Activated CD4-positive, alpha-beta T cell treated with anti-CD3 and anti-CD28 coated beads, Interleukin-2, Interleukin-6, amounts not matched to agents 100 ng/mL and 50 ng/mL, durations not matched to agents 16 hours and 8 hours (primary cell): Measurements from ENCODE around the gene GOLIM4.
"Not testable (repeated sequence)": the region's sequence is repeated elsewhere in the genome, so short reads cannot be mapped to it uniquely, and the experiment has no call there.

Source experiments
- DNase-seq: peaks from one replicate; pipeline ENCODE4 v3.0.0-alpha.2; 2020

Gene GOLIM4

DNA sequence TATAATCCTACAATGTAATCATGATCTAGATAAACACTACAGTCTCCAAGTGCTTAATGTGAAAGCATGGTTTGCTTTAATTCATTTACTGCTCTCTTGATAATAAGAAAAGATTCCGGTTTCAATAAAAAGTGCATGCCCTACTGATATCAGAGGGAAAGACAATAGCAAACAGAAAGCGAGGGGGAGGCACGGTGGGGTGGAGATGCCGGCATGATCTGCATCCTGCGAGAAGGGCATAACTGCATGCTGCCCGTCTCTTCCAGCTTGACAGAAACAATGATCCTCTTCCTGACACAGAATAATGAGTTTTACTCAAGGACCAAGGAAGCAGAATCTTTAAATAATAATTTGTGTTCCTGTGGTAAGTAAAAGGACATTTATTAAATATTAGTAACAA, 51.7 kb downstream of the GOLIM4 start:
- DNase-seq = no peak

DNA sequence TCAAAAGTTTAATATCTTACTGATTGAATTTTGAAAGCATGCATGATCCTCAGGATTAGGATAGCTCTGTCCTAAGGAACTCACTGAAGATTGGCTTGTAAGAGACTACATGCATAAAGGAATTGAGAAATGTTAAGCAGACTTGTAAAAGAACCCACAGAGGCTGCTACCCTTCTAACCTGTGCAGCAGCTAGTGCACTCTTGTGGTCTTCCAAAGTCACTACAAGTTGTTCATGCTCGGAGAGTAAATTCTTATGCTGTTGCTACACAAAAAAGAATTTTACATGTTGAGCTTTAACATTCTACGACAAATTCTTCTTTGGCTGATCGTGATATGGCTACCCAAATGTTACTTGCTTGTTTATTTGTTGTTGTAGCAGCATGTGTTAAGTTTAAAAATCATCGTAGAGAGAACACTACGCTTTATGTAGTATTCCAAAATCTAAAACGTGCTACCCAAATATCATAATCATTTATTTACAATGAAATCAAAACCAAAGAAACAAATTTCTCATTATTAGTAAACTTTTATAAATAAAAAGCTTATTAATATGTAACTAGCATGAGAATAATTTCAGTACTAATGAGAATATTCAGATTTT, 55.0 kb downstream of the GOLIM4 start:
- DNase-seq = peak; percentile 44

DNA sequence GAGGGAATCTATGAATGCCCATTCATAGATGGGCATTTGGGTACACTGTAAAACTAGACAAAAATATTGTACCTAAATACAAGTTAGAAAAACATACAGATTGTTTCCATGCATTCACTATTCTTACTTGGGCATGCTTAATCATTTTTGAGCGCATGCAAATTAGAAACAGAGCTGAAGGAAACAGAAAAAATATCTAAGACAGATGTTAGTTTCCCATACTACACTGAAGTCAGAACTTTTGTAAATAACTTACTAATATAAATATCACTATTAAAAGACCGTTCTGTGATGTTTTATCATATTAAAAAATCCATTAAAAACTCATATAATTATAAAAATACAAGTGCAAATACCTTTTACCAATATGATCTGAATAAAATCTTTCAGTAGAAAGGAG, 58.7 kb downstream of the GOLIM4 start:
- DNase-seq = no peak

DNA sequence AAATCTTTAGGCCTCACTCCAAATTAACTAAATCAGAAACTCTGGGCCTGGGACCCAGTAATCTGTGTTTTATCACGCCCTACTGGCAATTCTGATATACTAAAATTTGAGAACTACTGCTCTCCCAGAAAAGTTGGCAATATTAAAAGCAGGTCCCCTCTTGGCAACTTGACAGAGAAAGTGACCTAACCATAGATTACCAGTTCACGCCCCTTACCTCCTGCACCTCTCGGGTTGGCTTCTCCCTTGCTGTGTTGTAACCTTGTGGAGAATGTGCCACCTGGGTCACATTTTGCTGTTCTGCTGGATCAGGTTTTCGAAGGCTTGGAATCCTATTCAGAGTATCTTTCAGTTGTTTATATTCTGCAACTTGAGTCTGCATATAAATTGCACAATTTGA, 59.1 kb downstream of the GOLIM4 start:
- no peak for DNase-seq

DNA sequence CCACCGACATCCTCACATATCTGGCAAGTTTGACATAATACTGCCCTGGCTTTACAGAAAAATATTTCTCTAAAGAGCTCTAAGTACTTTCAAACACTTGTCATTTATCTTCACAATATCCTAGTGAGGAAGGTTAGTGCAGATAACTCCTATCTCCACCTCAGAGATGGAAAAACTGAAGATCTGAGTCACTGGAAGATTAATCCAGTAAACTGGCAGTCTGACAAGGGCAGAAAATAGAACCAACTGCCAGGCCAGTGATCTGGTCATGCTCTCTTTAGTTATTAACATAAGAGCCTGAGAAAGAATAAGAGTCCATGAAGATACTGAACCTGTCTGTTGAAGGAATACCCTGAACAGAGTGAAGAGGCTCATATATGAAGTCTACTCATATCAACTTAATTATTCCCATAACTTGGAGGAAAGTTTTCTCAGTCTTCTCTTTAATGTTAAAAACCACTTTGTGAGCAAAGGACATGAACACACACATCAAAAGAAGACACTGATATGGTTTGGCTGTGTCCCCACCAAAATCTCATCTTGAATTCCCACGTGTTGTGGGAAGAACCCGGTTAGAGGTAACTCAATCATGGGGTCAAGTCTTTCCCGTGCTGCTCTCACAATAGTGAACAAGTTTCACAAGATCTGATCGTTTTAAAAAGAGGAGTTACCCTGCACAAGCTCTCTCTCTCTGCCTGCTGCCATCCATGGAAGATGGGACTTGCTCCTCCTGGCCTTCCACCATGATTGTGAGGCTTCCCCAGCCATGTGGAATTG, 61.4 kb downstream of the GOLIM4 start:
- no peak for DNase-seq

DNA sequence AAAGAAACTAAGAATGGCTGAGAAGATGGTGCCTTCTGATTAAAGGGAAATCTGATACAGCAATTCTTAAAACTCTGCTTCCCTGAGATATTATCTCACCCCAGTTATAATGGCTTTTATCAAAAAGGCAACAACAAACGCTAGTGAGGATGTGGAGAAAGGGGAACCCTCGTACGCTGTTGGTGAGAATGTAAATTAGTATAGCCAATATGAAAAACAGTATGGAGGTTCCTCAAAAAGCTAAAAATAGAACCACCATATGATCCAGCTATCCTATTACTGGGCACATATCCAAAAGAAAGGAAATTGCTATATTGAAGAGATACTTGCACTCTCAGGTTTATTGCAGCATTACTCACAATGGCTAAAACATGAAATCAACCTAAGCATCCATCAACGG, 65.1 kb downstream of the GOLIM4 start:
- no peak for DNase-seq

DNA sequence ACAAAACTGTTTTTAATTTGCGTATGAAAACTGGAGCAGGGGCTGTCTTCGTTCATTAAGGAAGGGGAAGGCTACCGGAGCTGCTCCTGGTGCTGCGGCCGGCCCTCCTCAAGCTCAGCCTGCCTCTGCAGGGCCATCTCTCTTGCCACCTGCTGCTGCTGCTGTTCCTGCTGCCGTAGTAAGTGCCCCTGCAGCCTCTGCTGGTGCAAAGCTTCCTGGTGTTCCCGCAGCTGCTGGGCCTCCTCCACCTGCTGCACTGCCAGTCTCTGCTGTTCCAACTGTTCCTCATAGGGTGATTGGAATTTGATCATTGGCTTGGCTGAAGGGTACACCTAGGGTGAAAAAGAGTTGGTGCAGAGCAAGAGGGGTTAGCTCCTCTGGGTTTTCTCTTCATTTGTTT, 66.0 kb downstream of the GOLIM4 start:
- DNase-seq = no peak

DNA sequence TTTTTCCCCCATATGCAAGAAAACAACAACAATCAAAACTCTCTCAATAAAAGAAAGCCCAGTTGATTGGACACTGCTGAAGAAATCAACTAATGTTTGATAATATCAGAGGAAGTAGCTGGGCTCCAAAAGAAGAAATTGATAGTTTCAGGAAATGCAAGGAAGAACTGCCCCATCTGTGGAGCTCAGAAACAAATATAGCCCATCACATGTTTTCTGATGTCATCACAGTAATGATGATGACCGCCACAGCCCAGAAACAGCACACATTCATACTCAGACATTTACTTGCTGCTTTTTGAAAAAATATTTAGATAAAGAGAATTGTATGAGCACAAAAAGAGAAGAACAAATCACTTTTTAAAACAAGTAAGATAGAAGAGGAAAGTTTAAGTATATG, 67.6 kb downstream of the GOLIM4 start:
- DNase-seq = no peak

DNA sequence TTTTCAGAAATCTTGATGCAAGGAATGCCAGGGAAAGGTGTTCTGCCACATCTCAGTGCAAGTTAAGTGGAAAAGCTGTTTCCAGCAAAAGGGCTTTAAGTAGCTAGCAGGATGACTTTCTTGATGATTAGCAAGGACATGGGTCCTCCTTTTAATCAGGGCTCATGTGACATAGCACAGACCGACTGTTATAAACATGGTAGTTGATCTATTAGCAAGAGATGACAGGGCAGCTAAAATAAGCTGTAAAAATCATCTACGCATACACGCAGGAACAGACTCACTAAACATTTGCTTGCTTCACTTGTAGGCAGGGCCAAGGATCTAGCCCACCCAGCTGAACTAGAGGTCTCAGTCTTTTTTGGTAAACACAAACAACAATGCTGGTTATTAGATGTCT, 69.0 kb downstream of the GOLIM4 start:
- no peak for DNase-seq

DNA sequence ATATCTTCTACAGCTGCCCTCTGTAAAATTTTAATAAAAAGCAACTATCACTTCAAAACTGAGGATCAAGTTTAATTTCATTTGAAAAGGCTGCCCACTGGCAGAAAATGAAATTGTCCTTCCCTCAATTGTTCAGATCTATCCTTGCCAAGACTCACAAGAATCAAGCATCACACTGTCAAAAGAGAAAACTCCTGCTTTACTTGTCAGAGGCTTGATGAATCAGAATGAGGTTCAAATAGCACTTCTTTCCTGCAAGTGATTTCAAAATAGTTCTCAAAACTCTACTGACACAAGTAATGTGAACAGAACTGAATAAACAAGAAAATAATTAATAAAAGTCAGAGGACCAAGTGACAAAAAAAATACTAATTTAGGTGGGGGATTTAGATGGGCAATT, 70.6 kb downstream of the GOLIM4 start:
- DNase-seq = peak; percentile 11

DNA sequence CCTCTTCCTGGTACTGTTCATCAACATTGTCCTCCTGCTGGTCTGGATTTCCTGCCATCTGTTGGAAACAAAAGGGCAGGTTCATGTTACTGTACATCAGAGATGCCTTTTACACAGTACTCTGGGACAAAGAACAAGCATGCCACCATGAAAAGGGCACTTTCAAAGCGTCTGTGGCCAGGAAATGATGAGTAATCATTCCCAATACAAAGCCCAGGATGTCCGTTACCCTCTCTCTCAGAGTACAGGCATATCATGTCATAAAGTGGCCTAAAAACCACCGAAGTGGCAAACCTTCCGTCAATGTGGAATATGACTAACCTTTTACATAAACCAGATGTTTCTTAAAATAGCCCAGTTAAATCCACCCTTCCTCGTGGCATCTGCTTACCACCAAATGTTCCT, 71.2 kb downstream of the GOLIM4 start:
- DNase-seq = peak; percentile 81

DNA sequence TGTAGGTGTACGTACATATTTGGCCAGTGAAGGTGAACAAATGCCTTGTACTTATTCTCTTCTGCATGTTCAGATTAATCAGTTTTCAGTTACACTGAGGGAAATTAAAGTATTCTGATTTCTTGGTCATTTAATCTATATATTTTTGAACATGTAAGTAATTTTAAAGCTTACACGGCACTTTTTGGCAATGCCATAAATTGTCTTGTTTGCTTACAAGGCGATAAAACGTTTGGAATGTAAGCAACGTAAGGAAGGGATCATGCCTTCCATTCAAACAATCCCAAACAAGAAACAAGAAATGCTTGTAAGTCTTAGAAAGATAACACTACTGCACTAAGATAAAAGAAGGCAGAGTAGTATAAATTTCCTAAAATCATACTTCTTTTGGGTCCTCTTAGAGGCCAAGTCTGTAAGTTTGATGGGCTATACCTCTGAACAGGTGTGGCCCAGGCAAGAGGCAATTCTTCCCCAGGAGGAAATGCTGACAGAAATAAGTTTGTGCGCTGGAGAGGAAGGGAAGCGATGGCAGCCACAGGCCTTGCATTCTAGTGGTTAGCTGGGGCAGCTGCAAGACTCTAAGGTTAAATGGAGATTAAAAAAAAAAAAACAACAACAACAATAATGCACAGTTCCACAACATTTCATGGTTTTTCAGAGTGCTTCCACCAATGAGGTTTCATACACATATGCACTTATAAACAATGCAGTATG, 73.8 kb downstream of the GOLIM4 start:
- DNase-seq = no peak

DNA sequence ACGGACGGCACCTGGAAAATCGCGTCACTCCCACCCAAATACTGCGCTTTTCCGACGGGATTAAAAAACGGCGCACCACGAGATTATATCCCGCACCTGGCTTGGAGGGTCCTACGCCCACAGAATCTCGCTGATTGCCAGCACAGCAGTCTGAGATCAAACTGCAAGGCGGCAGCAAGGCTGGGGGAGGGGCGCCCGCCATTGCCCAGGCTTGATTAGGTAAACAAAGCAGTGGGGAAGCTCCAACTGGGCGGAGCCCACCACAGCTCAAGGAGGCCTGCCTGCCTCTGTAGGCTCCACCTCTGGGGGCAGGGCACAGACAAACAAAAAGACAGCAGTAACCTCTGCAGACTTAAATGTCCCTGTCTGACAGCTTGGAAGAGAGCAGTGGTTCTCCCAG, 84.4 kb downstream of the GOLIM4 start:
- not testable (repeated sequence) for DNase-seq

DNA sequence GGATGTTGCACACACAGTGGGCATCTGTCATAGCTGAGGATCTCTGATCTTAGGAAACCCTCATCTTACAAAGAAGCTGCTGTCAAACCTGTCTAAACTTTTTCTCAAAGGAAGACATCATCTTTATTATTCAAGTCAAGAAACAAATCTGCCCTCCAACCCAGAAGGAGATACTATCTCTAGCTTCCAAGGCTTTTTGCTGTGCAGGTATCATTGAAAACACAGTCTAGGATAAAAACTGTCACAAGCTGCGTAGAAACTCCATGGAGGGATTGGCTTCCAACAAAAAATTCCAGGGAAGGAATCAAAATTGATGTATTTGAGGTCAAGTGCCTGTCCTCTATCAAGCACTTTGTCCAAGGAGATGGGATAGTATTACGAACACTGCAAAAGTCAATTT, 89.1 kb downstream of the GOLIM4 start:
- no peak for DNase-seq

DNA sequence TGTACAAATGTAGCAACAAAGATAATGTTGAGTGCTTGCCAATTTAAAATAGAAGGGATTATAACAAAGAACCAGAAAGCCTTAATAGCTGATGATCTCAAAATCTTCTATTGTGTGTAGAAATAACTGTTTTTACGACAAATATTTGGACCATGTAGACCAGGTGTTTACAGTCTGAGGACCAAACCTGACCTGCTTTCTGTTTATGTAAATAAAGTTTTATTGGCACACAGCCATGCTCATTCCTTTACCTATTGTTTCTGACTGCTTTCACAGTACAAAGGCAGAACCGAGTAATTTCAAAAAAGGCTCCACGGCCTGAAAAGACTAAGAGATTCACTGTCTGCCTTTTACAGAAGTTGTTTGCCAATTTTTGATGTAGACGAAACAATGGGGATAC, 91.8 kb downstream of the GOLIM4 start:
- no peak for DNase-seq

DNA sequence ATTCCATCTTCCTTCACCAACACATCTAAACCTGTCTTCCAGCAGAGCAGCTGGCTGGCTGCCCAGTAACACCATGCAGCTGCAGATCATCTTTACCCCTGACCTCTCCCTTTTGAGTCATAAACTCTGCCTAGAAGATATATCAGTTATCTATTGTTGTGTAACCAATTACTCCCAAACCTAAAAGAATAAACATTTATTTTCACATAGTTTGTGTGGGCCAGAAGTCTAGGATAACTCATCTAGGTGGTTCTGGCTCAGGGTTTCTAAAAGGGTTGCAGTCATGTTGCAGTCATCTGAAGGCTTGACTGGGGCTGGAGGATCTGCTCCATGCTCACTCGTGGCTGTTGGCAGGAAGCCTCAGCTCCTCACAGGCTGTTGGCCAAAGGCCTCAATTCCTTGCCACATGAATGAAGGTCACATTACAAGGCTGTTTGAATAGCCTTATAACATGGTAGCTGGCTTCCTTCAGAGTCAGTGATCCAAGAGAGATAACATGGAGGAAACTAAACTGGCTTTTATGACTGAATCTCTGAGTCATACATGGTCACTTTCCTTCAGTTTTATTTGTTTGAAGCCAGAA, 92.8 kb downstream of the GOLIM4 start:
- DNase-seq = no peak

DNA sequence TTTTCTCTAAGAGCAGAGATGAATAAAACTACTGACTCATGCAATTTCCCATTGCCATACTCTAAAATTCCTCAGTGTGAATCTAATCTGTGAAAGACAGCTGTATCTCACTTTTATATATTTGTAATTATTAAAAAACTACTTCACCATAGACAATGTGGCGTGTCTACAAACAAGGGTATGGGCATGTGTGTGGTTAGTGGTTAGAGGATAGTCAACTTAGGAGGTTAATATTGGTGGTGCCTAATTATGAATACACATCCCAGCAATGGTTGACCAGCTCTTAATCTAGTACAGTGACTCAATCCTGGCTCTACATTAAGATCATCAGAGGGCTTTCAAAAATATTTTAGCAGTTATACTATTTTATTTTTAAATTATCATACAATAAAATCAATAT, 94.5 kb downstream of the GOLIM4 start:
- no peak for DNase-seq

DNA sequence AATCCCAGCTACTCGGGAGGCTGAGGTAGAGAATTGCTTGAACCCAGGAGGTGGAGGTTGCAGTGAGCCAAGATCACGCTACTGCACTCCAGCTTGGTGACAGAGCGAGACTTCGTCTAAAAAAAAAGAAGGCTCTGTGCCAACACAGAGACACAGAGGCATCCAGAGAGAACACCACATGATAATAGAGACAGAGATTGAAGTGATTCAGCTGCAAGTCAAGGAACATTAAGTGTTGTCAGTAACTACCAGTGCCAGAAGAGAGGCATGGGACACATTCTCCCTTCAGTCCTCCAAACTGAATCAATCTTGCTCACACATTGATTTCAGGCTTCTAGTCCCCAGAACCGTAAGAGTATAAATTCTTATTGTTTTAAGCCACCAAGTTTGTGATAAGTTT, 97.5 kb downstream of the GOLIM4 start:
- no peak for DNase-seq

DNA sequence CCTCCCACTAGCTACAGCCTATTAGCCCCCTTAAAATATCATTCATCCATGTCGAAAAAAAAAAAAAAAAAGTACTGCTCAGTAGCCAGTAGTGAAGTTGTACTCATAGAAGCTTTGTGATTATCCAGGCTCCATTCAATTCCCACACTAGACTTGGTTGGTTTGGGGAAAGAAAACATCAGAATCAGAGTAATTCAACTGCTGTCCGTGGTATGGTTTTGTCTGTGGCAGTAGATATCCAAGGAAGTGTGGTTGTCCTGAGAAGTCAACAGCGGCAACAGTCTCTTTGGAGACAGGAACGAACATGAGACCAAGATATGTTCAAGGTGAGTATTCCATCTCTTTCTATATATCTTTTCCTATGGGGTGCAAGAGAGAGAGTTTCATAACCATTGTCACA, 99.2 kb downstream of the GOLIM4 start:
- no peak for DNase-seq

DNA sequence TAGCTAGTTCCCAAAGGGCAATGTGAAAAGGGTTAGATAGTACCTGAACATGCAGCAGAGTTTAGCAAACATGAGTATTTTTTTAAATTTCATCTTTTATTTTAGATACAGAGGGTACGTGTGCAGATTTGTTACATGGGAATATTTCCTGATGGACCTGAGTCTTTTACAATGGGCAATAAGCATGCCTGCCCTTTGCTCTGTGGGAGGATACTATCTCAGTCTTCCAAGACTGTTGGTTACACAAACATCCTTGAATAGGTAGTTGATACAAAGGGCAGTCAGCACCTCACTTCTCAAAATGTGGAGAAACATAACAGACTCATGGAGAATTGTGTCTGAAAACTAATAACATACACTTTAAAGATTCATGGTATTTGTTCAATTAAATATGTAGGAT, 103.3 kb downstream of the GOLIM4 start:
- DNase-seq = no peak

DNA sequence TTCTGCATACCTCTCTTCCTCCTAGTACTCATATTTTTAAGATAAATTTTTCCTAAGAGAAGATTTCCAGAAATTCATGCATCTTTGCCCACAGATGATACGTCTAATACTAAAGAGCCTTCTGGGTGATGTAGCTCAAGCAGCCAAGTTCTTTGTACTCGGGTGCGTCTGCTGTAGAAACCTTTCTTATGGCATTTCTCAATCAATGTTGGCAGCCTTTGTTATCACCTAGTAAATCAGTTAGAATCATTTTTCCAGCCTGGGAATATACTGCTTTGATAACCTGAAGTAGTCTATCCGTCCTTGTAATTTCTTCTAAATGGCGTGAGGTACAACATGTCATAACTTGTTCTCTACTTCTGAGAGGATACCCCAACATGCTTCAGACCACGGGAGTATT, 104.5 kb downstream of the GOLIM4 start:
- DNase-seq = no peak

DNA sequence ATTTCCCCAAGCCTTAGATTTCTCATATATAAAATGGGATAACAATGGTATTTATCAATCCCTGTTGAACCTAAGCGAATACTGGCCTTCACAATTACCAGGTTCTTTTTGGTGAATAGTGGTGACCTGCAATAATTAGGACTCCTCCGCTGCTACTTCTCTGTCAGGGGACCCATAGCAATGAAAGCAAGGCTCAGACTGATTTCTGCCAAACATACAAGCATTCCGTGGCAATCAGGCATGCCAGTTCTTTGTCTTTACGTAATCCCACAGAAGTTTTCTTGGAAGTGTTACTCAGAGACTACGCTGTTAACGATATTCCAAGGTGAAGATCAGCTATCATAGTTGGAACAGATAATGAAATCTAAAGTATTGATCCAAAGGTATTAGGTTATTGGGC, 105.7 kb downstream of the GOLIM4 start:
- no peak for DNase-seq

DNA sequence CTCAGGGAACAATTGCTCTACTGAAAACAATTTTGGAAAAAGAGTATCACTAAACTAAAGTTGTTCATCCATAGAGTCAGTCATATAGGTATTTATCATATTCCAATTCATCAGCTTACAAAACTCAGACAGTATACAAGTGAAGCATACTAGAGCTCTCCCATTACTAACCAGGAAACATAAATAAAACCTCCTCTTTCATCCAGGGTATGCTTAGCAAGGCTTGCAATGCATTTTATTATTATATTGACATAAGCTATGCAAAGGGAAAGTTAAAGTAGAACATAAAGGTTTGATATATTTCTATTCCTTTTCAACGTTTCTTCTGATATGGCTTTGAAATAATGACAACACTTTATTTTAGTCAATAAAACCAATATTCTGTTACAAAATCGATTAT, 106.7 kb downstream of the GOLIM4 start:
- no peak for DNase-seq

DNA sequence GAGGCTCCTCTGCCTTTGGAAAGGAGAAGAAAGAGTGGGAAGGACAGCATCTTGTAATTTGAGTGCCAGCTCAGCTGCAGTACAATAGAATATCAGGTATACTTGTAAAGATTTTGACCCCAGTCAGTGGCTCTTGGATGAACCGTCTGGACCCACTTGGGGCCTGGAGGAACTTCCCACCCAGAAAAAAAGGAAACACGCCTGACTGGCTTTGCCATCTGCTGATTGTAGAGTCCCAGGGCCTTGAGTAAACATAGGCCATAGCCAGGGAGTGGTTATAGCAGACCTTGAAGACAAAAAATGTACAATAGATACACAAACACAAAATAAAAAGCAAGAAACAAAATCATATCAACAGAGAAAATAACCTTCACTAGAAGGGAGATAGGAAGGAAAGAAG, 112.1 kb downstream of the GOLIM4 start:
- no peak for DNase-seq
